ENCODE results near the gene PDZRN3. TPM values are rescaled to one million over a fixed set of nuclear protein-coding genes. Genes with fewer than 3 reads are reported as not detected.

Gene PDZRN3
- total and polyA plus RNA-seq, 8 donors, result 20.0 to 88.6 (median 62.3) TPM

GRCh38 chr3:73658227-73658626 lies 33.5 kb upstream of the PDZRN3 start:
- H3K36me3 ChIP-seq, result no peaks in the 10 kb centered on the region
- no peak overlapping the region for H3K4me3 ChIP-seq
- no peaks in the 10 kb centered on the region for H3K27me3 ChIP-seq
- ATAC-seq (no peak), DNase-seq (no peak)
- intact Hi-C loops (cut with DNase I), result no loop called here
- no peak overlapping the region for H3K27ac ChIP-seq
- TF ChIP-seq CTCF (IDR thresholded peaks at IDR 0.05), result no peak
- H3K4me1 ChIP-seq, result no peaks in the 10 kb centered on the region
- no peaks in the 10 kb centered on the region for H3K9me3 ChIP-seq

GRCh38 chr3:73657186-73657585 lies 32.4 kb upstream of the PDZRN3 start:
- ATAC-seq, result no peak
- Histone ChIP-seq H3K27me3 (no peaks in the 10 kb centered on the region), H3K36me3 (no peaks in the 10 kb centered on the region), H3K4me3 (no peak overlapping the region), H3K27ac (no peak overlapping the region), H3K9me3 (no peaks in the 10 kb centered on the region), H3K4me1 (no peaks in the 10 kb centered on the region)
- no peak for DNase-seq
- TF ChIP-seq CTCF (IDR thresholded peaks at IDR 0.05), result no peak
- intact Hi-C loops (cut with DNase I), result no loop called here

GRCh38 chr3:73656241-73656890 lies 31.6 kb upstream of the PDZRN3 start:
- no peak for TF ChIP-seq CTCF (IDR thresholded peaks at IDR 0.05)
- no peaks in the 10 kb centered on the region for H3K4me1 ChIP-seq
- DNase-seq (no peak), ATAC-seq (no peak)
- H3K27ac ChIP-seq, result no peak overlapping the region
- no peaks in the 10 kb centered on the region for H3K27me3 ChIP-seq
- intact Hi-C loops (cut with DNase I), result no loop called here
- no peaks in the 10 kb centered on the region for H3K36me3 ChIP-seq
- H3K9me3 ChIP-seq, result no peaks in the 10 kb centered on the region
- H3K4me3 ChIP-seq, result no peak overlapping the region

GRCh38 chr3:73655197-73655596 lies 30.5 kb upstream of the PDZRN3 start:
- no peaks in the 10 kb centered on the region for H3K4me1 ChIP-seq
- TF ChIP-seq CTCF (IDR thresholded peaks at IDR 0.05), result no peak

GRCh38 chr3:73653877-73654276 lies 29.1 kb upstream of the PDZRN3 start:
- Histone ChIP-seq H3K4me3 (no peak overlapping the region), H3K27me3 (no peaks in the 10 kb centered on the region), H3K9me3 (no peaks in the 10 kb centered on the region), H3K4me1 (no peaks in the 10 kb centered on the region), H3K36me3 (no peaks in the 10 kb centered on the region), H3K27ac (no peak overlapping the region)
- ATAC-seq, result no peak
- peak in 2 of 4 donors; percentile 32 to 45 for DNase-seq
- intact Hi-C loops (cut with DNase I), result no loop called here
- TF ChIP-seq CTCF (IDR thresholded peaks at IDR 0.05), result no peak

More at GRCh38 chr3:73655197-73655596, 30.5 kb upstream of the PDZRN3 start:
- Histone ChIP-seq H3K4me3 (no peak overlapping the region), H3K27ac (no peak overlapping the region), H3K27me3 (no peaks in the 10 kb centered on the region), H3K36me3 (no peaks in the 10 kb centered on the region), H3K9me3 (no peaks in the 10 kb centered on the region)
- DNase-seq, result no peak
- ATAC-seq, result no peak
- intact Hi-C loops (cut with DNase I), result no loop called here

Measured in left lung (tissue), 10 donors.